GM23338 (cell line): ENCODE data around the gene CASKIN2. TPM values are rescaled to one million over a fixed set of nuclear protein-coding genes. Genes with fewer than 3 reads are reported as not detected.
A peak's percentile ranks its signal among the peaks of the same experiment; 100 is the strongest.

ENCODE experiments used
- ATAC-seq: fragments of 200-7000 bp; cut with Tn5 transposase; 3 replicates; pipeline ENCODE4 v1.9.1; 2020
- DNase-seq: peaks from one replicate; pipeline ENCODE4 v3.0.0-alpha.2; 2015; ENCODE audit warnings: low spot score
- H2AFZ ChIP-seq: fragments of 200-600 bp; sonication (generic); 2 replicates; pipeline ENCODE4 v1.8.0; 2016; ENCODE audit warnings: antibody characterized with exemption, mild to moderate bottlenecking, moderate library complexity
- H3F3A ChIP-seq: fragments of 200-600 bp; sonication (generic); replicated peaks from 2 replicates; pipeline ENCODE4 v1.8.0; 2017; ENCODE audit warnings: antibody characterized with exemption, mixed run types, low read depth
- H3K27ac ChIP-seq: fragments of 200-600 bp; sonication (generic); 2 replicates; pipeline ENCODE4 v1.6.1; 2016; ENCODE audit warnings: low read depth
- H3K27me3 ChIP-seq: fragments of 200-600 bp; sonication (generic); 2 replicates; pipeline ENCODE4 v1.8.0; 2016; ENCODE audit warnings: mild to moderate bottlenecking, mixed run types, moderate library complexity; ENCODE audit not compliant: insufficient read depth
- H3K36me3 ChIP-seq: fragments of 200-600 bp; sonication (generic); 2 replicates; pipeline ENCODE4 v1.8.0; 2016; ENCODE audit warnings: mild to moderate bottlenecking; ENCODE audit not compliant: insufficient read depth
- H3K4me1 ChIP-seq: fragments of 200-600 bp; sonication (generic); 2 replicates; pipeline ENCODE4 v1.8.0; 2016; ENCODE audit warnings: mild to moderate bottlenecking, moderate library complexity; ENCODE audit not compliant: insufficient read depth
- H3K4me2 ChIP-seq: fragments of 200-600 bp; sonication (generic); 2 replicates; pipeline ENCODE4 v1.7.1; 2017; ENCODE audit warnings: mixed run types
- H3K4me3 ChIP-seq: fragments of 200-600 bp; sonication (generic); 2 replicates; pipeline ENCODE4 v1.6.1; 2016; ENCODE audit warnings: mixed run types
- H3K79me2 ChIP-seq: fragments of 200-600 bp; sonication (generic); replicated peaks from 2 replicates; pipeline ENCODE4 v1.8.0; 2017; ENCODE audit warnings: mild to moderate bottlenecking; ENCODE audit not compliant: insufficient read depth
- H3K9me2 ChIP-seq: fragments of 200-600 bp; sonication (generic); 2 replicates; pipeline ENCODE4 v1.8.0; 2017; ENCODE audit not compliant: insufficient read depth
- H4K20me1 ChIP-seq: fragments of 200-600 bp; sonication (generic); replicated peaks from 2 replicates; pipeline ENCODE4 v1.8.0; 2017; ENCODE audit warnings: mild to moderate bottlenecking; ENCODE audit not compliant: insufficient read depth
- H3K27ac Mint-ChIP-seq: 2 replicates; pipeline ENCODE4 v1.8.0; 2020; ENCODE audit warnings: inconsistent platforms, mild to moderate bottlenecking, moderate library complexity, mixed read lengths
- H3K27me3 Mint-ChIP-seq: 3 replicates; pipeline ENCODE4 v1.8.0; 2022; ENCODE audit warnings: low read depth, mild to moderate bottlenecking, moderate library complexity, mixed read lengths, inconsistent platforms; ENCODE audit not compliant: insufficient read depth, poor library complexity
- H3K36me3 Mint-ChIP-seq: 3 replicates; pipeline ENCODE4 v1.8.0; 2021; ENCODE audit warnings: low read depth, mild to moderate bottlenecking, inconsistent platforms, moderate library complexity, mixed read lengths
- H3K4me1 Mint-ChIP-seq: 3 replicates; pipeline ENCODE4 v1.8.0; 2020; ENCODE audit warnings: mild to moderate bottlenecking, inconsistent platforms, mixed read lengths
- H3K4me3 Mint-ChIP-seq: 3 replicates; pipeline ENCODE4 v1.8.0; 2021; ENCODE audit warnings: moderate library complexity, mild to moderate bottlenecking, inconsistent platforms, mixed read lengths
- H3K9me3 Mint-ChIP-seq: 3 replicates; pipeline ENCODE4 v1.8.0; 2020; ENCODE audit warnings: moderate library complexity, mild to moderate bottlenecking, inconsistent platforms, mixed read lengths
- CREB1 ChIP-seq: fragments of 250-450 bp; sonication (Bioruptor Pico); IDR thresholded peaks from 2 replicates; pipeline ENCODE4 v1.5.0; 2020; ENCODE audit warnings: low read depth, mild to moderate bottlenecking, moderate library complexity
- CTCF ChIP-seq, 2 experiments: fragments of 200-600 bp in 1 of 2; sonication (generic) in 1 of 2; conservative IDR thresholded peaks; 2 replicates each; pipeline versions ENCODE4 v1.5.1 to v1.6.1; 2016 to 2017; ENCODE audit warnings: antibody characterized with exemption in 2 of 2, low read depth in 2 of 2, mild to moderate bottlenecking in 2 of 2, moderate library complexity in 1 of 2
- EZH2 ChIP-seq: fragments of 200-600 bp; sonication (generic); IDR thresholded peaks from one replicate; pipeline ENCODE4 v1.8.0; 2017; ENCODE audit warnings: antibody characterized with exemption, mild to moderate bottlenecking, low read depth; ENCODE audit not compliant: unreplicated experiment
- EZH2phosphoT487 ChIP-seq: fragments of 200-600 bp; sonication (generic); IDR thresholded peaks from one replicate; pipeline ENCODE4 v1.8.1; 2018; ENCODE audit warnings: antibody characterized with exemption; ENCODE audit not compliant: unreplicated experiment
- JUNB ChIP-seq: IDR thresholded peaks from one replicate; pipeline ENCODE4 v1.6.1; 2016; ENCODE audit warnings: antibody characterized with exemption; ENCODE audit not compliant: unreplicated experiment
- NANOG ChIP-seq: IDR thresholded peaks from 2 replicates; pipeline ENCODE4 v1.6.1; 2016; ENCODE audit warnings: antibody characterized with exemption, borderline replicate concordance
- POLR2AphosphoS5 ChIP-seq: IDR thresholded peaks from 2 replicates; pipeline ENCODE4 v1.6.1; 2016; ENCODE audit warnings: antibody characterized with exemption, low read depth
- REST ChIP-seq: IDR thresholded peaks from one replicate; pipeline ENCODE4 v1.6.1; 2018; ENCODE audit warnings: antibody characterized with exemption; ENCODE audit not compliant: unreplicated experiment
- STAT1 ChIP-seq: IDR thresholded peaks from one replicate; pipeline ENCODE4 v1.6.1; 2016; ENCODE audit warnings: antibody characterized with exemption; ENCODE audit not compliant: unreplicated experiment
- ZNF114 ChIP-seq: fragments of 250-450 bp; sonication (Bioruptor Pico); IDR thresholded peaks from 2 replicates; pipeline ENCODE4 v1.5.0; 2020; ENCODE audit warnings: mild to moderate bottlenecking, moderate library complexity
- ZNF331 ChIP-seq: fragments of 250-450 bp; sonication (Bioruptor Pico); IDR thresholded peaks from 2 replicates; pipeline ENCODE4 v1.5.0; 2020; ENCODE audit warnings: low read depth, mild to moderate bottlenecking, moderate library complexity
- ZNF462 ChIP-seq: fragments of 250-450 bp; sonication (Bioruptor Pico); IDR thresholded peaks from 2 replicates; pipeline ENCODE4 v1.5.0; 2020; ENCODE audit warnings: mild to moderate bottlenecking, moderate library complexity
- polyA plus RNA-seq: library from polyadenylated mRNA; unstranded; fragments of >200 nt; fragmentation: Nextera tagmentation; extraction: Ambion mirVana; gene quantifications from 2 replicates; pipeline ENCODE4 v1.2.1, GENCODE V29; 2016
- total RNA-seq: library from RNA; depleted of rRNA; stranded (reverse); fragments of >200 nt; shearing (Covaris generic); gene quantifications from 2 replicates; pipeline ENCODE4 v1.2.3, GENCODE V29; 2014
- TF ChIP-seq, protein P1 (sequence below): IDR thresholded peaks from 2 replicates; pipeline ENCODE4 v1.6.1; 2016; ENCODE audit warnings: antibody characterized with exemption

The CASKIN2 gene
- total and polyA plus RNA-seq, 2 experiments from 2014 or later: 4.9 to 21.5 TPM

DNA sequence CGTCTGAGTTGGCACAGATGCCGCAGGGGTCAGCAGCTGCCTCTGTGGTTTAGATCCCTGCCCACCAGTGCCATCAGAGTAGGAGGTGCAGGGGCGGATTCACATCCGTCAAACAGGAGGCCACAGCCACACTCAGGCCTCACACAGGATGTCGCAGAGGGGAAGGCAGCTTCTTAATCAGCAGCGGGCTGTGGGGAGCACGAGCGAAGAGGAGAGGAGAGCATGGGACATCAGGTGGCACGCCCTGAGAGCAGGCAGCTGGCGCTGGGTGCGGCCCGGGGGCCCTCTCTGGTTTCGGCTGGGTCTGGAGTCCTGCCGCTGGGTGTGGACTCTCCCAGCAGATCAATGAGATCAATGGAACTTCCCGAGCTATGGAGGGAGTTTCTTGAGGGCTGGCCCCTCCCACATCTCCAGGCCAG, 19.8 kb upstream of the CASKIN2 start:
- Histone ChIP-seq H2AFZ (no peak overlapping the region), H3K4me1 (no peaks in the 10 kb centered on the region), H3K4me2 (no peak overlapping the region), H3K9me2 (no peaks in the 10 kb centered on the region), H4K20me1 (peaks cover 4% of the 10 kb centered on the region), H3K4me3 (no peak overlapping the region), H3K79me2 (no peaks in the 10 kb centered on the region), H3K36me3 (no peaks in the 10 kb centered on the region), H3K27ac (no peak overlapping the region), H3F3A (no peaks in the 10 kb centered on the region), H3K27me3 (no peaks in the 10 kb centered on the region)
- H3K4me3 Mint-ChIP-seq: no peak overlapping the region
- H3K4me1 Mint-ChIP-seq: peaks cover 15% of the 10 kb centered on the region
- peaks cover 5% of the 10 kb centered on the region; the same call in 2 of the 3 replicates for H3K36me3 Mint-ChIP-seq
- DNase-seq (no peak), ATAC-seq (peak; percentile 58)
- peak overlapping the region; percentile 87; the same call in 1 of the 2 replicates for H3K27ac Mint-ChIP-seq
- H3K9me3 Mint-ChIP-seq: no peaks in the 10 kb centered on the region
- H3K27me3 Mint-ChIP-seq: peaks cover 11% of the 10 kb centered on the region
- TF ChIP-seq NANOG (no peak), STAT1 (no peak), CTCF (conservative IDR thresholded peaks at IDR 0.05; ENCODE audit: low read depth in 2 of 2) (no peak), JUNB (no peak), EZH2phosphoT487 (no peak), EZH2 (no peak), REST (no peak), ZNF331 (CRISPR knock-in tag) (no peak), POLR2AphosphoS5 (no peak), ZNF462 (CRISPR knock-in tag) (no peak), CREB1 (CRISPR knock-in tag) (no peak), ZNF114 (CRISPR knock-in tag) (no peak)
- TF ChIP-seq, protein P1, sequence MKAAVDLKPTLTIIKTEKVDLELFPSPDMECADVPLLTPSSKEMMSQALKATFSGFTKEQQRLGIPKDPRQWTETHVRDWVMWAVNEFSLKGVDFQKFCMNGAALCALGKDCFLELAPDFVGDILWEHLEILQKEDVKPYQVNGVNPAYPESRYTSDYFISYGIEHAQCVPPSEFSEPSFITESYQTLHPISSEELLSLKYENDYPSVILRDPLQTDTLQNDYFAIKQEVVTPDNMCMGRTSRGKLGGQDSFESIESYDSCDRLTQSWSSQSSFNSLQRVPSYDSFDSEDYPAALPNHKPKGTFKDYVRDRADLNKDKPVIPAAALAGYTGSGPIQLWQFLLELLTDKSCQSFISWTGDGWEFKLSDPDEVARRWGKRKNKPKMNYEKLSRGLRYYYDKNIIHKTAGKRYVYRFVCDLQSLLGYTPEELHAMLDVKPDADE: no peak
